OCI-LY7 (cell line): ENCODE results near the gene SPDYA. TPM values are rescaled to one million over a fixed set of nuclear protein-coding genes. Genes with fewer than 3 reads are reported as not detected.

ENCODE experiments used
- BruUV-seq: library from RNA; stranded (reverse); fragments of 400-500 nt; replicated peaks from 2 replicates; lab custom pipeline; 2021; lab: Mats Ljungman, UMichigan
- CTCF ChIA-PET: fragments of 300-600 bp; sonication (Branson Sonifier 250); formaldehyde crosslinking; loops from one replicate; lab custom pipeline; 2022; ENCODE audit warnings: antibody characterized with exemption; ENCODE audit not compliant: unreplicated experiment; lab: Charles Lee
- POLR2A ChIA-PET: fragments of 300-600 bp; sonication (Branson Sonifier 250); formaldehyde crosslinking; loops from one replicate; lab custom pipeline; 2022; ENCODE audit warnings: antibody characterized with exemption; lab: Charles Lee
- DNase-seq: peaks from one replicate; pipeline ENCODE4 v3.0.0-alpha.2; 2015; ENCODE audit warnings: low spot score
- H2AFZ ChIP-seq: fragments of 200-600 bp; sonication (generic), shearing (Covaris generic); 2 replicates; pipeline ENCODE4 v1.6.1; 2014; ENCODE audit warnings: mild to moderate bottlenecking, antibody characterized with exemption, low read length, moderate library complexity
- H3K27ac ChIP-seq: fragments of 200-600 bp; sonication (generic); 2 replicates; pipeline ENCODE4 v1.5.1; 2014; ENCODE audit warnings: mixed run types, low read depth, mild to moderate bottlenecking, moderate library complexity, low read length, inconsistent platforms; ENCODE audit not compliant: poor library complexity, severe bottlenecking
- H3K36me3 ChIP-seq: fragments of 200-600 bp; sonication (generic); 2 replicates; pipeline ENCODE4 v1.6.1; 2014; ENCODE audit warnings: mild to moderate bottlenecking, antibody characterized with exemption, low read length, moderate library complexity, mixed read lengths; ENCODE audit not compliant: insufficient read depth
- H3K4me1 ChIP-seq: fragments of 200-600 bp; sonication (generic); 2 replicates; pipeline ENCODE4 v1.5.1; 2014; ENCODE audit warnings: mild to moderate bottlenecking, low read length; ENCODE audit not compliant: insufficient read depth, poor library complexity, severe bottlenecking
- H3K4me2 ChIP-seq: fragments of 200-600 bp; sonication (generic); 2 replicates; pipeline ENCODE4 v1.6.1; 2014; ENCODE audit warnings: mild to moderate bottlenecking, low read length
- H3K4me3 ChIP-seq: fragments of 200-600 bp; sonication (generic); 2 replicates; pipeline ENCODE4 v1.5.1; 2014; ENCODE audit warnings: mild to moderate bottlenecking, low read depth, low read length; ENCODE audit not compliant: poor library complexity, severe bottlenecking
- H3K79me2 ChIP-seq: fragments of 200-600 bp; sonication (generic); 2 replicates; pipeline ENCODE4 v1.6.1; 2016; ENCODE audit warnings: low read depth, mild to moderate bottlenecking, low read length, moderate library complexity, mixed read lengths; ENCODE audit not compliant: insufficient read depth
- H3K9me2 ChIP-seq: fragments of 200-600 bp; sonication (generic); 2 replicates; pipeline ENCODE4 v1.6.1; 2016; ENCODE audit warnings: mild to moderate bottlenecking, low read length, mixed read lengths; ENCODE audit not compliant: insufficient read depth
- H3K9me3 ChIP-seq: fragments of 200-600 bp; sonication (generic); 2 replicates; pipeline ENCODE4 v1.6.1; 2014; ENCODE audit warnings: mild to moderate bottlenecking, mixed run types, low read length, mixed read lengths
- H4K20me1 ChIP-seq: fragments of 200-600 bp; sonication (generic); 2 replicates; pipeline ENCODE4 v1.6.1; 2014; ENCODE audit warnings: mild to moderate bottlenecking, antibody characterized with exemption, low read length, moderate library complexity, mixed read lengths; ENCODE audit not compliant: insufficient read depth
- CTCF ChIP-seq: fragments of 200-600 bp; sonication (generic); conservative IDR thresholded peaks from 2 replicates; pipeline ENCODE4 v1.5.1; 2014; ENCODE audit warnings: mild to moderate bottlenecking, antibody characterized with exemption, low read length, moderate library complexity, mixed read lengths
- EZH2phosphoT487 ChIP-seq: fragments of 200-600 bp; sonication (generic); IDR thresholded peaks from 2 replicates; pipeline ENCODE4 v1.6.1; 2018; ENCODE audit warnings: low read depth, borderline replicate concordance, mild to moderate bottlenecking, mixed run types, antibody characterized with exemption, low read length, moderate library complexity, mixed read lengths
- intact Hi-C: fragments of 100-400 bp; cut with micrococcal nuclease; formaldehyde crosslinking; loops from one replicate; pipeline ENCODE4 v1.10.0; 2022; ENCODE audit not compliant: unreplicated experiment
- total RNA-seq, 2 experiments: library from RNA; depleted of rRNA in 1 of 2; stranded (reverse); fragments of >200 nt in 1 of 2; shearing (Covaris generic) in 1 of 2; gene quantifications; 2 replicates each; pipeline ENCODE4 v1.2.3, GENCODE V29; 2014 to 2022

Gene SPDYA
- total RNA-seq, 2 experiments from 2014 or later: 1.1 to 1.7 TPM

- no peak overlapping the region for H2AFZ ChIP-seq
- DNase-seq: no peak
- ChIA-PET CTCF (no interaction called here), POLR2A (no interaction called here)
- no peaks in the 10 kb centered on the region for H3K9me3 ChIP-seq
- H3K36me3 ChIP-seq: no peaks in the 10 kb centered on the region
- H3K27ac ChIP-seq: no peak overlapping the region
- TF ChIP-seq CTCF: no peak
- no peak for TF ChIP-seq EZH2phosphoT487
- H3K4me1 ChIP-seq: no peaks in the 10 kb centered on the region
- intact Hi-C loops: no loop called here
- no peaks in the 10 kb centered on the region for H3K9me2 ChIP-seq
- no peaks in the 10 kb centered on the region for H4K20me1 ChIP-seq
- no peaks in the 10 kb centered on the region for H3K79me2 ChIP-seq
- H3K4me2 ChIP-seq: no peak overlapping the region
- no peak overlapping the region for H3K4me3 ChIP-seq
- no TSS peak for BruUV-seq
Observed at GRCh38 chr2:28828382-28828781, 17.7 kb downstream of the SPDYA start.

- Histone ChIP-seq H3K4me3 (no peak overlapping the region), H4K20me1 (no peaks in the 10 kb centered on the region), H3K4me2 (no peak overlapping the region), H2AFZ (no peak overlapping the region), H3K4me1 (no peaks in the 10 kb centered on the region), H3K79me2 (no peaks in the 10 kb centered on the region), H3K9me2 (no peaks in the 10 kb centered on the region), H3K27ac (no peak overlapping the region), H3K9me3 (no peaks in the 10 kb centered on the region), H3K36me3 (no peaks in the 10 kb centered on the region)
- DNase-seq: no peak
- CTCF ChIA-PET: no interaction called here
- BruUV-seq: no TSS peak
- POLR2A ChIA-PET: interaction anchor here (0.7 kb wide), 1 partner anchor 196 kb away, joined by 9 read pairs; no protein-coding TSS in a partner anchor
- no peak for TF ChIP-seq EZH2phosphoT487
- TF ChIP-seq CTCF: no peak
- intact Hi-C loops: no loop called here
Observed at GRCh38 chr2:28833740-28834470, 23.3 kb downstream of the SPDYA start.

GRCh38 chr2:28835781-28836180 is 25.1 kb downstream of the SPDYA start:
- no peak for TF ChIP-seq EZH2phosphoT487
- no peak for TF ChIP-seq CTCF
- no peak overlapping the region for H2AFZ ChIP-seq
- intact Hi-C loops: no loop called here
- BruUV-seq: no TSS peak
- H3K79me2 ChIP-seq: no peaks in the 10 kb centered on the region
- H4K20me1 ChIP-seq: no peaks in the 10 kb centered on the region
- no peak overlapping the region for H3K27ac ChIP-seq
- ChIA-PET CTCF (no interaction called here), POLR2A (interaction anchor here (1.3 kb wide), 1 partner anchor 15 kb away, joined by 7 read pairs; no protein-coding TSS in a partner anchor)
- H3K4me2 ChIP-seq: no peak overlapping the region
- no peaks in the 10 kb centered on the region for H3K9me2 ChIP-seq
- H3K4me1 ChIP-seq: no peaks in the 10 kb centered on the region
- no peaks in the 10 kb centered on the region for H3K36me3 ChIP-seq
- H3K9me3 ChIP-seq: no peaks in the 10 kb centered on the region
- no peak for DNase-seq
- H3K4me3 ChIP-seq: no peak overlapping the region
